ENCODE results near the gene NR1I2.

NR1I2 gene

DNA sequence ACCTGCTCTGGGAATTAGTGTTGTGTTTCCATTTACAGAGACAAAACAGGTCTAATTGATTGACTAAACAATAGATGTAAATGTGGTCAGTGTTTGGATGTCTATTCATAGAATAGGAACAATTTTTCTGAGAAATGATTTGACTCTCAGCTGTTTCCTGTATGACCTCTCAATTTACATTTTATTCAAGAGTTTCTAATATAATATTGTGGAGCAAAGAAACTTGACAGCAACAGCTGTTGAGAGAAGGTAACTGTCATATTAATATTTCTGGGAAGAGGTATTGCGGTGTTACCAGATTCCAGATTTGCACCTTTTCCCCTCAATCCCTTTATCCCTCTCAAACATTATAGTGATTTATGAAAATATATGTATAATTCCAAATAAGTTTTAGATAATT lies 3.7 kb upstream of the NR1I2 start:
- no peak overlapping the region for H3K4me3 ChIP-seq
- no peak overlapping the region for H3K27ac ChIP-seq

DNA sequence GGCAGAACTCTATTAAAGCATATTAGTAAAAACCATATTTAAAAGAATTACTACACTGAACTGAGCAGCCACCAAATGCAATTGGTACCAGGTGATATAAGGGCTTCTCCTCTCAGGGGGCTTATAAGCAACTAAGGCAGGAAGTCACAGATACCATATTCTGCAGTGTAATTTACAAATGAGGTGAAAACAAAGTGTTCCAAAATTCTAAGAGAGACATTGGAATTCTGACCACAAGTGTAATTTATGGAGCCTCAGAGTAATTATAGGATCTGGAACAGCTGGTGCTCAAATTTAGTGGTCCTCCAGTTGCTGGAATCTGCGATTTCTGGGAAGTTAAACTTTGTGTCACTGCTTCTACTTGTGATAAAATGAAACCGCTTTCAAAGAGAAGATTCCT lies 3.1 kb upstream of the NR1I2 start:
- no peak overlapping the region for H3K4me3 ChIP-seq
- no peak overlapping the region for H3K27ac ChIP-seq

DNA sequence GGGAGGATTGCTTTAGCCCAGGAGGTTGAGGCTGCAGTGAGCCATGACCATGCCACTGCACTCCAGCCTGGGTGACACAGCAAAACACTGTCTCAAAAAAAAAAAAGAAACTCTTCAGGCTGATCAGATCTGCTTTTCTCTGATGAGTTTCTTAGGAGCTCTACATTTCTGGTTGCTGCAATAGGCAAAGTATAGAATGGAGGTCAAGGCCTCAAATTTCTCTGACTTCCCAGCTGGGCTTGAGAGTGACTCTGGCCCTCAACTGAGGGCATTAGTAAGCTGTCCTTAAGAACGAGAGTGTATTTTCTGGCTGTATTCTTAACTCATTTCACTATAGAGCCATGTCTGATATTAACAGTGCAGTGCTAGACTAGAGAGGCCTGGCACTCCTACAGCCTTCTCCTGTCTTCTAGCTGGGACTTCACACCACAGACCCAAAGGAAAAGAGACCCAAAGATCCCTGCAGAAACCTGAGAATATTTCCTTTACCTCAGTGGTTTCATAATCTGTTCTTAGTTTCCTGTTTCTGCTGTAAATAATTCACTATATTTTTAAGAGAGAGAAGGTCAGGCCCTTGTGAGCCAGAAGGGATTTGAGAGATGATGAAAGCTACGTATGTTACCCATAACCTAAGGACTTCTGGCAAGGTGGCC lies 2.0 kb upstream of the NR1I2 start:
- no peak overlapping the region for H3K27ac ChIP-seq
- no peak overlapping the region for H3K4me3 ChIP-seq

DNA sequence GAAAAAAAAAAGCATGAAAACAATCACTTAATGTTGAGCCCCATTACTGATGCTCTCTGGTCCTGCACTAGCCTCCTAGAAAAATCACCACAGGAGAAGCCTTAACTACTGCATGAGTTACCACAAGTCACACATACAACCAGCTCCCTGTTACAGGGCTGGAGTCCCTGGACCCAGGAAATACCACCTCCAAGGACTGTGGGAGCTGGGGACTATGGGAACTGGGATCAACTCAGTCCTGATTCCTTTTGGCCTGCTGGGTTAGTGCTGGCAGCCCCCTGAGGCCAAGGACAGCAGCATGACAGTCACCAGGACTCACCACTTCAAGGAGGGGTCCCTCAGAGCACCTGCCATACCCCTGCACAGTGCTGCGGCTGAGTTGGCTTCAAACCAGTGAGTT lies 559 bp downstream of the NR1I2 start:
- Histone ChIP-seq H3K4me3 (no peak overlapping the region), H3K27ac (no peak overlapping the region)

DNA sequence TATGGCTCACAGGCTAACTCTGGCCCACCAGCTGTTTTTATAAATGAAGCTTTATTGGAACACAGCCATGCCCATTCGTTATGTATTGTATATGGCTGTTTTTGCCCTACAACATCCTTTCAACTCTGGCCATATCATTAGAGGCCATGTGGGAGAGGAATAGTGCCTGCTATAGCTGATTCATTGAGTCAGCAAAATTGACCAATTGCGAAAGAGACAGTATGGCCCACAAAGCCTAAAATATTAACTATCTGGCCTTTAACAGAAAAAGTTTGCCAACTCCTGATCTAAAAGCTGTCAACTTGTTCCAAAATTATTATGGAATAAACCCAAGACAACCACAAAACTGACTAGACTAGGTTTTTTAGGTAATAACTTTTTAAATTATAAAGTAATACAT lies 1.4 kb downstream of the NR1I2 start:
- Histone ChIP-seq H3K27ac (no peak overlapping the region), H3K4me3 (no peak overlapping the region)

DNA sequence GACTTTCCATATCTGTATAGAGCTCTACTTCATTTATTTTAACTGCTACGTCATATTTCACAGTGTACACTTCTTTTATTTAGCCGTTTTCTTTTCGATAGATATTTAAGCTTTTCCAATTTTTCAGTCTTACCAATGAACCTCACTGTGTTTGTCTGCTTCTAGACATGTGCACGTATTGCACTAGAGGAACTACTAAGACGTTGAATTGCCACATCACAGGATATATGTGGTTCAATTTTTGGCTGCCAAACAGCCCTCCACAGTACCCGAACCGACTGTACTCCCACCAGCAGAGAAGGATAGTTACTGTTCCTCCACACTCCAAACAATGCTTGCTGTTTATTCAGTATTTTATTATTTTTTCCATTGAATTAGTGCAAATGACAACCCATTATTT lies 2.0 kb downstream of the NR1I2 start:
- Histone ChIP-seq H3K4me3 (no peak overlapping the region), H3K27ac (no peak overlapping the region)

DNA sequence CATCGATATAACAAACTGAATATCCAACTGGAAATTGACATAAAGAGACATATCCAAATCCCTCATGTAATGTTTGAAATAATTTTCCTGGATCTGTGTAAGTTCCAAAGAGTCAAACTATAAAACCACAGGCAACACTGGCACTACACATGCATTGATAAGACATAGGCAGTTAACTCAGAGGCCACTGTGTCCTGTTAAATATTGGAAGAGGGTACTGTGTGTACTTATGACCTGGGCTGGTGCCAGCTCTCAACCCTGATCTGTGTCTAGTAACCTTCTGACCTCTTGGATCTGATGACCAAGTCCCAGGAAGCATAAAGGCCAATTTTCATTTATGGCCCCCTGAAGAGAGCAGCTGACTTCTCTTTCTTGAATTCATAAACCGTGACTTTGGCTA lies 4.5 kb downstream of the NR1I2 start:
- Histone ChIP-seq H3K27ac (no peak overlapping the region), H3K4me3 (no peak overlapping the region)

DNA sequence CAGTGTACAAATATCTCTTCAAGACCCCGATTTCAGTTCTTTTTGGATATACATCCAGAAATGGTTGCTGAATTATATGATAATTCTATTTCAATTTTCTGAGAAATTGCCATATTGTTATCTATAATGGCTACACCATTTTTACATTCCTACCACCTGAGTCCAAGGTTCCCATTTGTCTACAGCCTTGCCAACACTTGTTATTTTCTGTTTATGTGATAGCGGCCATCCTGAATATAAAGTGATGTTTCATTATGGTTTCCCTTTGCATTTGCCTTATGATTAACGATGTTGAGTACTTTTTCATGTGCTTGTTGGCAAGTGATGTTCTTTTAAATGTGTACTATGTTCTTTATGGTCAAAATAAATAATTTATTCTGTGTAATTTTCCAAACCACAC lies 8.5 kb downstream of the NR1I2 start:
- Histone ChIP-seq H3K4me3 (no peak overlapping the region), H3K27ac (no peak overlapping the region)

DNA sequence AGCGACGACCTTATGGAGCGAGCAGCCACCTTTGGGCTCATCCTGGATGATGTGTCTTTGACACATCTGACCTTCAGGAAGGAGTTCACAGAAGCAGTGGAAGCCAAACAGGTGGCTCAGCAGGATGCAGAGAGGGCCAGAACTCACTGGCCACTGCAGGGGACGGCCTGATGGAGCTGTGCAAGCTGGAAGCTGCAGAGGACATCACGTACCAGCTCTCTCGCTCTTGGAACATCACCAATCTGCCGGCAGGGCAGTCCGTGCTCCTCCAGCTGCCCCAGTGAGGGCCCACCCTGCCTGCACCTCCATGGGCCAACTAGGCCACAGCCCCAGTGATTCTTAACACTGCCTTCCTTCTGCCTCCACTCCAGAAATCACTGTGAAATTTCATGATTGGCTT lies 10.4 kb downstream of the NR1I2 start:
- no peak overlapping the region for H3K27ac ChIP-seq
- H3K4me3 ChIP-seq = no peak overlapping the region

DNA sequence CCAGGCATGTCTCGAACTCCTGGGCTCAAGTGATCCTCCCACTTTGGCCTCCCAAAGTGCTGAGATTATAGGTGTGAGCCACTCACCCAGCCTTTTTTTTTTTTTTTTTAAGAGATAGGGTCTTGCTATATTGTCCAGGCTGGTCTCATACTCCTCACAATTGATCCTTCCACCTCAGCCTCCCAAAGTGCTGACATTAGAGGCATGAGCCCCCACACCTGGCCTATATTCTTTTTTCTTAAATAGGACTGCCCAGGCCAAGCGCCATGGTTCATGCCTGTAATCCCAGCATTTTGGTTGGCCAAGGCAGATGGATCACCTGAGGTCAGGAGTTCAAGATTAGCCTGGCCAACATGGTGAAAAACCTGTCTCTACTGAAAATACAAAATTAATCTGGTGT lies 12.5 kb downstream of the NR1I2 start:
- Histone ChIP-seq H3K27ac (no peak overlapping the region), H3K4me3 (no peak overlapping the region)

DNA sequence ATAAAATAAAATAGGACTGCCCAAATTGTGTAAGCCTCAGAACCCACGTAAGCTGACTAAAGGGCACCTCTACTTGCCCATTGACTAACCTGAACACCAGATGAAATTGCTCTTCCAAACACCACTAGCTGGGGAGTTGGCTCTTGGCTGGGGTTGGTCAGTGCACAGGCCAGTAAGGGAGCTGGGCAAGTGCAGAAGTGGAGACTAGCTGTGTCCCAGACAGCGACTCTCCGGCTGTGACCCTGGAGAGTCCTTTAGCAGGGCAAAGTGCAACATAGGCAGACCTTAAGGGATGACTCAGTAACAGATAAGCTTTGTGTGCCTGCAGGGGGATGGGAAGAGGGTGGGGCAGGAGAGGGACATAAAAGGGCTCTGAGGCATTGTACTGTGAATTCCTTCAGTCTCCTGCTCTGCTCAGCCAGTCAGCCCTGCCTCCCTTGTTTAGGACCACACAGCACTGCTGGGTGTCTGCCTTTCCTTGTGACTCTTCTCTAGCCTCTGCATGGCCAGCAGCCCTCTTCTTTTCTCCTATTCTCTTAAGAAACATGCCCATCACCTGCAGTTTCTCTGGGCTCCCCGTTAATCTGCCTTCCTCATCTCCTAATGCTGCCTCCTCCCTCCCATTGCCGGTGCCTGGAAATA lies 13.2 kb downstream of the NR1I2 start:
- Histone ChIP-seq H3K4me3 (no peak overlapping the region), H3K27ac (no peak overlapping the region)

DNA sequence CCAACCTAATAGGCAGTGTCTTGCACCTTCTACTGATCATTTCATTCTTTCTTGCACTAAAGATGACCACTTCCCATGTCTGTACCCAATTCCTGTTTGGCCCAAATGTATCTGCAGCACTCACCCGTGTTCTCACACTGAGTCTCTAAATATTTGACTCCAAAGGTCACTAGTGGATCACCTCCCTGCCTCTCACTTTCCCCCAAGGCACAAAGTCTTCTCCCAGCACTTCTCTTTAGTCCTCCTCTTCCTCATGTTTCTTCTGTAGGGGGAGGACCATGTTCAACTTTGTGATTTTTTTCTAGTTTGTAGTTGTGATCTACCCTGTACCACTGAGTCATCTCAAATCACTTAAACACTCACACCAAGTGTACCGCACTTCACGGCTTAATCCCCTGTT lies 13.9 kb downstream of the NR1I2 start:
- H3K27ac ChIP-seq = no peak overlapping the region
- no peak overlapping the region for H3K4me3 ChIP-seq

DNA sequence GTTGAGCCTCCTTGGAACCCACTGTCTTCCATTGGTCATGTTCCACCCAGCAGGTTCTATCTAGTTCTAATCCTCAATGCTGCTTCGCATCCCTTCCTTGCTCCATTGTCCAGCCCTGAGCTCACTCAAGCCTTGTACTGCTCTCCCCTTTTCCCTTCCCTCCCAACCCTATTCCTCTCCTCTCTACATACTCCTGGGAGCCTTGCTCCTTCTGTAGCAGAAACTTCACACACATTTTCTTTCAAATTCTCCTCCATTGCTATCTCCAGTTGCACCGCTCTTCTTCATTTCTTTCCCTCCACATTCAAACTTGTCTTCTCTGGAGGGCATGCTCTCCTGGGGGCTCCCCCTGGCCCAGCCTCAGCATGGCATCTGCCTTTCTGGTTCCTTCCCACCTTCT lies 14.5 kb downstream of the NR1I2 start:
- no peak overlapping the region for H3K27ac ChIP-seq
- no peak overlapping the region for H3K4me3 ChIP-seq

DNA sequence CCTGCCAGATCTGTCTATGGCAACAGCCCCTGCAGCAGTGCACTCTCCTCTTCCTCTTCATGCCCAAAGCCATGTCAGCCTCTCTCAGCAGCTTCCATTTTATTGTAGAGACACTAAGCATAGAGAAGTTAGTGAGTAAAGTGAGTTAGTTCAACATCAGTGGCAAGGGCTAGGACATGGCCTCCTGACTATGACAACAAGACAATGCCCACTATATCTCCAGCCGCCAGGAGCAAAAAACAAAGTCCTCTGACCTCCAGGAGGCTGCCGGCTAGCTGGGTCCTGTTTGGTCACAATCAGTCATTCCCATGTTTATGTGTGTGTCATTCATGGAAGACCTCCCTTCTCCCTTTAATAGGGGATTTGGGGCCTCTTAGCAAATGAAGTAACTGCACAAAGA lies 14.9 kb downstream of the NR1I2 start:
- H3K4me3 ChIP-seq = no peak overlapping the region
- no peak overlapping the region for H3K27ac ChIP-seq

DNA sequence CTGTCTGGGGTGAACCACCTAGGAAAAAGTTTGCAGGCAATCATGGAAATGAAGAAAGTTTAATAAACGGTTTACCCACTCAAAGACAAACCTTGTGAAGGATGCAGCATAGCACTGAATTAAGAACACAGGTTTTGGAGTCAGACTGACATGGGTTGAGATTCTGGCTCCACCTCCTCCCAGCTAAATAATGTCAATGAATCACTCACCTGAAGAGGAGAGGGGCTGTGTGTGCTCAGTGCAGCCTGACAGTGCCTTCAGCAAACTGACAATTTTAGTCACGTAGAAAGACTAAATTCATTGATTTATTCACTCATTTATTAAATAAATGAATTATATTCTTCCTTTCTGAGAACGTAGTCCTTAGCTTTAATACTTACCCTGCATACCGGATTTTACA lies 18.9 kb downstream of the NR1I2 start:
- Histone ChIP-seq H3K27ac (no peak overlapping the region), H3K4me3 (no peak overlapping the region)

DNA sequence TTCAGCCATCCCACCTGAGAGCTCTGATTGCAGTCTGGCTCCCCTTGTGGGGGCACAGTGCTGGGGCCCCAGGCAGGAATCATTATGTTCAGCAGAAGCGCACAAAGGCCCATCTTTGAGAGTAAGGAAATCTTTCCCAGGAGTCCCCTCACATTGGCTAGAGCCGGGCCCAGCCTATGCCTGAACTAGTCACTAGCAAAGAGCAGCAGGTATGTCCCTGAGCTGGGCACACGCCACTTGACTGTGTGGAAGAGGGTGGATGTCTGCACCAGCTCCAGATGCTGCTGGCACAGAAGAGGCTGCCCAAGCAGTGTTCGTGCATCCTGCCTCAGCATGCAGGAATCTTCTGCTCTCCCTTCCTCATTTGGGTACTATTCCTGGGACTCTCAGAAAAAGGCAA lies 26.3 kb downstream of the NR1I2 start:
- Histone ChIP-seq H3K4me3 (no peak overlapping the region), H3K27ac (no peak overlapping the region)

DNA sequence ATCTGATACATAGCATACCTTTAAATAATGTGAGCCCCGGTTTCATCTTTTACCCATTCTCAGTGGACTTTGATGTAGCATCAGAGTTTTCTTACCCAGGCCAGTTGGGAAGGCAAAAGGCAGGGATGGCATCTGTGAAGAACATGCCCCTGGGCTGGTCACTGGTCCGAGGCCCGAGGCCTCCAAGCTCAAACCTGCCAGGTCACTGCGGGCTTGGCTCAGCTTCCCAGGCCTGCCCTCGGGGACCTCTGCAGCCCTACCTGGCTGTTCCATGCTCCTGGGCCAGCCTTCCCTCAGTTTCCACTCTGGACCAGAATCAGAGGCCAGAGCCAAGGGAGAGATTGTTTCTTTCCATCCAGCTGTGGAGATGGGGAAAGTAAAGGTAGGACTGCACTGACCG lies 26.9 kb downstream of the NR1I2 start:
- H3K4me3 ChIP-seq = no peak overlapping the region
- H3K27ac ChIP-seq = no peak overlapping the region

DNA sequence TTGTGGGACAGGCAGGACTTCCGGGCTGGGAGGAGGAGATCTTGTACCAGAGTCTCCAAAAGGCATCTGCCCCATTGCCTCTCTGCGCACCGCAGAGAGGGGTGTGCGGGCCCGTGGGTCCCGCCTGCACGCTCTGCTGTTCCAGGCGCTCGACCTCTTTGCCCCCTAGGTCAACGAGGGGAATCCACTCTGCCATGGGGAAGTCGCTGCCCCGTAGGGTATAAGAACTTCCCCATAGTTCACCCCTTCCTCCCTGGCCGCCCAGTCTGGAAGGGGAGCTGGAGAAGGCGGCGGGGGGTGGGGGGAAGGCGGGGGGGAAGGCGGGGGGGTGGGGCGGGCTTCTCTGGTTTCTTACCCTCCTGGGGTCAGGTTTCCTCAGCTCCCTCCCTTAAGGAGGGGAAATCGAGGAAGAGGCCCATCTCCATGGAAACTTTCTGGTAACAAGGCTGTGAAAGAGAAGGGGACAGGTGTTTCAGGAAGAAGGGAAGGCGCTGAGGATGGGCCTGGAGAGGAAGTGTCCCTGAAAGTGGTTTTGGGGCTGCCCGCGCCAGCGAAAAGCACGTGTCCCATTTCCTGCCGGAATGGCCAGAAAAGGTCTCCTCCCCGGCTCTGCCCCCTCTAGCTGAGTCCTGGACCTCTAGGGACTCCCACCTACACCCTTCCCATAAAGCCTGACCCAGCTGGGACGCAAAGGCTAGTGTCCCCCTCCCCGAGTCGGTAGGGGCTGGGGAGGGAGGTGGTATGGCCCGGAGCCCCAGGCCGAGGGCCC lies 27.5 kb downstream of the NR1I2 start:
- Histone ChIP-seq H3K27ac (peak overlapping the region in 5 of 21 experiments; percentile 8 to 67 (median 32)), H3K4me3 (peak overlapping the region; percentile 24 to 53 (median 41))

DNA sequence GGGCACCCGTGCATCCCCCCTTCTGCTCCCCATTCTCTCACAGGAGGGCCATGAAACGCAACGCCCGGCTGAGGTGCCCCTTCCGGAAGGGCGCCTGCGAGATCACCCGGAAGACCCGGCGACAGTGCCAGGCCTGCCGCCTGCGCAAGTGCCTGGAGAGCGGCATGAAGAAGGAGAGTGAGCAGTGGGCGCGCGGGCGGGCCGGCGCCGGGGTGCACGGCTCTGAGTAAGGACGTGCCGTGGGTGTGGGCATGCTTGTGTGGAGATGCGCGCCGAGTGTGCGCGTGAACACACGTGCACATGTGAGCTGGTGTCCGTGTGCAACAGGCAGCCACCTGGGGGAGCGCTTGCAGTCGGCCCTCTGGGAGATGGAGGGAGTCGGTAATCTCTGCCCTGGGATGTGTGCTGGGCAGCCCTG lies 28.1 kb downstream of the NR1I2 start:
- H3K27ac ChIP-seq = peak overlapping the region in 5 of 21 experiments; percentile 8 to 67 (median 32)
- H3K4me3 ChIP-seq = peak overlapping the region; percentile 24 to 53 (median 41)

DNA sequence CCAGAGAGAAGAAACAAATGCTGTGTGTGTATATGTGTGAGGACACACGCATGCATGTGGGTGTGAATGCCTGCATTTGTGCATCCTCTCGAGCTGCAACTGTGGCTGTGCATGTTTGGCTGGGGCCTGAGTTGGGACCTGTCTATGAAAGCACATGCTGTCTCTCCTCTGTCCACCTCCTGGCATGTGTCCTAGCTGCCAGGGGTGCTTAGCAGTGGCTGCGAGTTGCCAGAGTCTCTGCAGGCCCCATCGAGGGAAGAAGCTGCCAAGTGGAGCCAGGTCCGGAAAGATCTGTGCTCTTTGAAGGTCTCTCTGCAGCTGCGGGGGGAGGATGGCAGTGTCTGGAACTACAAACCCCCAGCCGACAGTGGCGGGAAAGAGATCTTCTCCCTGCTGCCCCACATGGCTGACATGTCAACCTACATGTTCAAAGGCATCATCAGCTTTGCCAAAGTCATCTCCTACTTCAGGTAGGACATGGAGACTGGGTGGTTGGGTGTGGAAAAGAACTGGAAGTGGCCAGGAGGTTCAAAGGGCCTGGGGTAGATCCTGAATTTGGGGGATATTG lies 30.7 kb downstream of the NR1I2 start:
- no peak overlapping the region for H3K27ac ChIP-seq

DNA sequence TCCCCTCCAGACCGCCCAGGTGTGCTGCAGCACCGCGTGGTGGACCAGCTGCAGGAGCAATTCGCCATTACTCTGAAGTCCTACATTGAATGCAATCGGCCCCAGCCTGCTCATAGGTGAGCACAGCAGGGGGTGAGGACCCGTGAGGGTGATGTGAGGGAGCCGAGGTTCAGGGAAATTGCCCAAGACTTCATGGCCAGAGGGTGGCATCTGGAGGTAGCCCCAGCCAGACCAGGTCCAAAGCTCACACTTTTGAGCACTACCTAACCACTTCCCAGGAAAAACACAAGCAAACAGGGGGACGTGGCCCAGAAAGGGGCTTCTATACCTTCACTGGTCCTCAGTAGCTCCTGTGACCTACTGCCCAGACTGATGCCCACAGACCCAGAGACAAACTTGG lies 33.8 kb downstream of the NR1I2 start:
- Histone ChIP-seq H3K4me3 (no peak overlapping the region), H3K27ac (no peak overlapping the region)

More for the DNA sequence above, 30.7 kb downstream of the NR1I2 start:
- H3K4me3 ChIP-seq = no peak overlapping the region

Measured in skin epidermis (tissue), 12 donors.